Neural progenitor cell (in vitro differentiated cells): Measurements from ENCODE around the gene SLC11A2. TPM values are rescaled to one million over a fixed set of nuclear protein-coding genes. Genes with fewer than 3 reads are reported as not detected.

ENCODE experiments used
- DNase-seq: peaks from one replicate; pipeline ENCODE4 v3.0.0-alpha.2; 2016; ENCODE audit warnings: low spot score
- H2AFZ ChIP-seq: fragments of 200-600 bp; sonication (generic); replicated peaks from 2 replicates; pipeline ENCODE4 v1.6.1; 2016; ENCODE audit warnings: antibody characterized with exemption
- H3F3A ChIP-seq: fragments of 200-600 bp; sonication (generic); 2 replicates; pipeline ENCODE4 v1.6.1; 2016; ENCODE audit warnings: antibody characterized with exemption, low read depth
- H3K27ac ChIP-seq: fragments of 200-600 bp; sonication (generic); 2 replicates; pipeline ENCODE4 v1.5.1; 2016; ENCODE audit warnings: mild to moderate bottlenecking
- H3K27me3 ChIP-seq: fragments of 200-600 bp; sonication (generic); 2 replicates; pipeline ENCODE4 v1.6.1; 2016; ENCODE audit warnings: mild to moderate bottlenecking, moderate library complexity
- H3K36me3 ChIP-seq: fragments of 200-600 bp; sonication (generic); 2 replicates; pipeline ENCODE4 v1.5.1; 2016
- H3K4me1 ChIP-seq: fragments of 200-600 bp; sonication (generic); 2 replicates; pipeline ENCODE4 v1.6.1; 2016; ENCODE audit warnings: mixed run types
- H3K4me2 ChIP-seq: fragments of 200-600 bp; sonication (generic); 2 replicates; pipeline ENCODE4 v1.6.1; 2016
- H3K4me3 ChIP-seq: fragments of 200-600 bp; sonication (generic); 2 replicates; pipeline ENCODE4 v1.5.1; 2016
- H3K79me2 ChIP-seq: fragments of 200-600 bp; sonication (generic); 2 replicates; pipeline ENCODE4 v1.6.1; 2016; ENCODE audit warnings: low read depth
- H3K9ac ChIP-seq: fragments of 200-600 bp; sonication (generic); 2 replicates; pipeline ENCODE4 v1.6.1; 2016
- H3K9me3 ChIP-seq: fragments of 200-600 bp; sonication (generic); 2 replicates; pipeline ENCODE4 v1.5.1; 2016; ENCODE audit warnings: low read depth
- H4K20me1 ChIP-seq: fragments of 200-600 bp; sonication (generic); 2 replicates; pipeline ENCODE4 v1.6.1; 2016; ENCODE audit warnings: low read depth
- H3K27ac Mint-ChIP-seq: 3 replicates; pipeline ENCODE4 v1.8.0; 2021; ENCODE audit warnings: mixed read lengths
- H3K27me3 Mint-ChIP-seq: 2 replicates; pipeline ENCODE4 v1.8.0; 2022; ENCODE audit warnings: low read depth, mild to moderate bottlenecking, inconsistent platforms, moderate library complexity, mixed read lengths; ENCODE audit not compliant: insufficient read depth
- H3K36me3 Mint-ChIP-seq: 3 replicates; pipeline ENCODE4 v1.8.0; 2021; ENCODE audit warnings: mixed read lengths
- H3K4me1 Mint-ChIP-seq: 3 replicates; pipeline ENCODE4 v1.8.0; 2021; ENCODE audit warnings: mixed read lengths
- H3K4me3 Mint-ChIP-seq: 3 replicates; pipeline ENCODE4 v1.8.0; 2021; ENCODE audit warnings: mild to moderate bottlenecking, moderate library complexity, mixed read lengths
- H3K9me3 Mint-ChIP-seq: 3 replicates; pipeline ENCODE4 v1.8.0; 2020; ENCODE audit warnings: mixed read lengths
- CTCF ChIP-seq: fragments of 200-600 bp; sonication (generic); IDR thresholded peaks from 2 replicates; pipeline ENCODE4 v1.5.1; 2017; ENCODE audit warnings: antibody characterized with exemption, mild to moderate bottlenecking
- EZH2 ChIP-seq: fragments of 200-600 bp; sonication (generic); IDR thresholded peaks from 2 replicates; pipeline ENCODE4 v1.6.1; 2017; ENCODE audit warnings: antibody characterized with exemption, mild to moderate bottlenecking, moderate library complexity
- EZH2phosphoT487 ChIP-seq: fragments of 200-600 bp; sonication (generic); IDR thresholded peaks from 2 replicates; pipeline ENCODE4 v1.6.1; 2017; ENCODE audit warnings: antibody characterized with exemption
- total RNA-seq: library from RNA; depleted of rRNA; stranded (reverse); fragments of >200 nt; gene quantifications from 2 replicates; pipeline ENCODE4 v1.2.3, GENCODE V29; 2015; ENCODE audit warnings: low replicate concordance

The SLC11A2 gene
- total RNA-seq, 1 donor from 2014 or later: 62.7 TPM

- Histone ChIP-seq H3K4me2 (no peak overlapping the region), H2AFZ (no peak overlapping the region), H3K36me3 (no peaks in the 10 kb centered on the region), H3K9ac (no peak overlapping the region), H3K9me3 (no peaks in the 10 kb centered on the region), H4K20me1 (peaks cover 3% of the 10 kb centered on the region), H3F3A (peaks cover 11% of the 10 kb centered on the region), H3K4me3 (no peak overlapping the region), H3K27ac (no peak overlapping the region), H3K27me3 (no peaks in the 10 kb centered on the region), H3K4me1 (no peaks in the 10 kb centered on the region), H3K79me2 (no peaks in the 10 kb centered on the region)
- no peak for DNase-seq
- no peak overlapping the region for H3K4me3 Mint-ChIP-seq
- H3K27ac Mint-ChIP-seq: no peak overlapping the region
- peaks cover 7% of the 10 kb centered on the region for H3K36me3 Mint-ChIP-seq
- no peaks in the 10 kb centered on the region for H3K27me3 Mint-ChIP-seq
- no peak for TF ChIP-seq EZH2
- TF ChIP-seq CTCF: no peak
- TF ChIP-seq EZH2phosphoT487: no peak
- H3K9me3 Mint-ChIP-seq: no peaks in the 10 kb centered on the region
- H3K4me1 Mint-ChIP-seq: peaks cover 6% of the 10 kb centered on the region
These were observed 41.4 kb downstream of the SLC11A2 start for GRCh38 chr12:50984586-50985298.

GRCh38 chr12:50981319-50982239, 44.6 kb downstream of the SLC11A2 start:
- peaks cover 6% of the 10 kb centered on the region for H3K4me1 Mint-ChIP-seq
- Histone ChIP-seq H3K4me3 (no peak overlapping the region), H3K9ac (no peak overlapping the region), H3K27ac (peak overlapping the region; percentile 14), H3K79me2 (no peaks in the 10 kb centered on the region), H3K4me1 (no peaks in the 10 kb centered on the region), H2AFZ (no peak overlapping the region), H3F3A (no peaks in the 10 kb centered on the region), H3K9me3 (no peaks in the 10 kb centered on the region), H3K4me2 (no peak overlapping the region), H3K27me3 (no peaks in the 10 kb centered on the region), H4K20me1 (no peaks in the 10 kb centered on the region), H3K36me3 (no peaks in the 10 kb centered on the region)
- H3K27ac Mint-ChIP-seq: no peak overlapping the region
- H3K9me3 Mint-ChIP-seq: peaks cover 1% of the 10 kb centered on the region
- H3K4me3 Mint-ChIP-seq: no peak overlapping the region
- no peaks in the 10 kb centered on the region for H3K27me3 Mint-ChIP-seq
- peaks cover 4% of the 10 kb centered on the region for H3K36me3 Mint-ChIP-seq
- DNase-seq: no peak
- TF ChIP-seq CTCF (no peak), EZH2phosphoT487 (no peak), EZH2 (no peak)

- Histone ChIP-seq H3K27me3 (no peaks in the 10 kb centered on the region), H2AFZ (no peak overlapping the region), H4K20me1 (no peaks in the 10 kb centered on the region), H3K4me3 (no peak overlapping the region), H3K36me3 (no peaks in the 10 kb centered on the region), H3K4me1 (no peaks in the 10 kb centered on the region), H3K9ac (no peak overlapping the region), H3K79me2 (no peaks in the 10 kb centered on the region), H3K27ac (no peak overlapping the region), H3F3A (no peaks in the 10 kb centered on the region), H3K4me2 (no peak overlapping the region), H3K9me3 (no peaks in the 10 kb centered on the region)
- Mint-ChIP-seq H3K27ac (no peak overlapping the region), H3K4me3 (no peak overlapping the region), H3K36me3 (peaks cover 10% of the 10 kb centered on the region), H3K27me3 (no peaks in the 10 kb centered on the region), H3K9me3 (peaks cover 3% of the 10 kb centered on the region), H3K4me1 (peaks cover 6% of the 10 kb centered on the region)
- DNase-seq: no peak
- TF ChIP-seq EZH2phosphoT487 (no peak), EZH2 (no peak), CTCF (no peak)
These were observed 45.6 kb downstream of the SLC11A2 start for GRCh38 chr12:50980545-50980944.
